ENCODE measurements around the gene C20orf144.

Gene C20orf144

GRCh38 chr20:33656010-33656782, 5.9 kb upstream of the C20orf144 start:
- H3K4me3 ChIP-seq (ENCODE audit: low read length) = no peak overlapping the region
- TF ChIP-seq CTCF (conservative IDR thresholded peaks at IDR 0.05; ENCODE audit: low read length) = no peak
- DNase-seq (ENCODE audit: low read depth) = no peak

- no peak overlapping the region for H3K4me3 ChIP-seq (ENCODE audit: low read length)
- no peak for TF ChIP-seq CTCF (conservative IDR thresholded peaks at IDR 0.05; ENCODE audit: low read length)
- no peak for DNase-seq (ENCODE audit: low read depth)
Measured at GRCh38 chr20:33656783-33657703, 5.1 kb upstream of the C20orf144 start.

GRCh38 chr20:33657704-33658095, 4.4 kb upstream of the C20orf144 start:
- TF ChIP-seq CTCF (conservative IDR thresholded peaks at IDR 0.05; ENCODE audit: low read length) = no peak
- no peak for DNase-seq (ENCODE audit: low read depth)
- H3K4me3 ChIP-seq (ENCODE audit: low read length) = no peak overlapping the region

GRCh38 chr20:33658510-33658909, 3.6 kb upstream of the C20orf144 start:
- TF ChIP-seq CTCF (conservative IDR thresholded peaks at IDR 0.05; ENCODE audit: low read length) = no peak
- H3K4me3 ChIP-seq (ENCODE audit: low read length) = no peak overlapping the region
- no peak for DNase-seq (ENCODE audit: low read depth)

GRCh38 chr20:33658929-33659328, 3.2 kb upstream of the C20orf144 start:
- TF ChIP-seq CTCF (conservative IDR thresholded peaks at IDR 0.05; ENCODE audit: low read length) = no peak
- DNase-seq (ENCODE audit: low read depth) = no peak
- H3K4me3 ChIP-seq (ENCODE audit: low read length) = no peak overlapping the region

- H3K4me3 ChIP-seq (ENCODE audit: low read length) = no peak overlapping the region
- no peak for TF ChIP-seq CTCF (conservative IDR thresholded peaks at IDR 0.05; ENCODE audit: low read length)
- no peak for DNase-seq (ENCODE audit: low read depth)
Measured at GRCh38 chr20:33659341-33660034, 2.6 kb upstream of the C20orf144 start.

Data from AG10803 (cell line).